Raji (cell line): ENCODE data around the gene CAPN7.

Experiments used
- POLR2A ChIP-seq: IDR thresholded peaks from 2 replicates; pipeline ENCODE4 v1.6.1; 2011; ENCODE audit warnings: low read depth, low read length, control low read depth; ENCODE audit not compliant: insufficient read depth

CAPN7 gene

GRCh38 chr3:15291589-15292541, 85.8 kb downstream of the CAPN7 start:
- 0 out of 2 replicates have a peak, but pooled peaks have one; percentile 22 for TF ChIP-seq POLR2A

GRCh38 chr3:15292765-15293522, 86.9 kb downstream of the CAPN7 start:
- TF ChIP-seq POLR2A = no peak

GRCh38 chr3:15294929-15295328, 88.9 kb downstream of the CAPN7 start:
- TF ChIP-seq POLR2A = no peak

GRCh38 chr3:15295506-15295905, 89.5 kb downstream of the CAPN7 start:
- no peak for TF ChIP-seq POLR2A

GRCh38 chr3:15297608-15298350, 91.7 kb downstream of the CAPN7 start:
- no peak for TF ChIP-seq POLR2A

DNA sequence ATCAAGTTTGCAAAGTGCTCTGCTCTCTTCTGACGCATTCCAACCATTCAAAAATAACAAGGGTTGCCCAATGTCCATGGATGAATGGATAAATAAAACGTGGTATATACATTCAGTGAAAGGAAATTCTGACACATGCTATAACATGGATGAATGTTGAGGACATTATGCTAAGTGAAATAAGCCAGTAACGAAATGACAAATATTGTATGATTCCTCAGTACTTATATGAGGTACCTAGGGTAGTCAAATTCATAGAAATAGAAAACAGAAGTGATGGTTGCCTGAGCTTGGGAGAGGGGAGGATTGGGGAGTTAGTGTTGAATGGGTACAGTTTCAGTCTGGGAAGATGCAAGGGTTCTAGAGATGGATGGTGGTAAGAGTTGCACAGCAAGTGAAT, 92.5 kb downstream of the CAPN7 start:
- TF ChIP-seq POLR2A = no peak

DNA sequence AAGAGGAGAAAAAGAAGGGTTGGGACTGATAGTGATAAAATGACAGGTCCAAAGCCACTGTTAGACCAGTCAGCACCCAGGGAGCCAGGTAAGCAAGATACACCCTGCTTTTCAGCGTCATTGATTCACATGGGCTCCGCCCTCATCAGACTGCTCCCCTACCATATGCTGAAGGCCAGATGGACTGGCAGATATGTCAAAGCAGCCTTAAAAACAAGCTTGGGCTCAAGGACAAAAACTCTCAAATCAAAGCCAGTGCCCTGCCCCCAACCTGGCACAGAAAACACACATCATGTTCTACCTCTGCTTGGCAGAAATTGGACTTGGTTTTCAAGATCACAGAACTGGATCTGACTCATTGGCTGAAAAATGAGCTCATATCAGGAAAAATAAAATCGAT, 93.0 kb downstream of the CAPN7 start:
- no peak for TF ChIP-seq POLR2A

GRCh38 chr3:15300323-15301078, 94.5 kb downstream of the CAPN7 start:
- no peak for TF ChIP-seq POLR2A

GRCh38 chr3:15301761-15302160, 95.7 kb downstream of the CAPN7 start:
- no peak for TF ChIP-seq POLR2A
